ENCODE data around the gene EXOC8.
A peak's percentile ranks its signal among the peaks of the same experiment; 100 is the strongest.

Gene EXOC8

DNA sequence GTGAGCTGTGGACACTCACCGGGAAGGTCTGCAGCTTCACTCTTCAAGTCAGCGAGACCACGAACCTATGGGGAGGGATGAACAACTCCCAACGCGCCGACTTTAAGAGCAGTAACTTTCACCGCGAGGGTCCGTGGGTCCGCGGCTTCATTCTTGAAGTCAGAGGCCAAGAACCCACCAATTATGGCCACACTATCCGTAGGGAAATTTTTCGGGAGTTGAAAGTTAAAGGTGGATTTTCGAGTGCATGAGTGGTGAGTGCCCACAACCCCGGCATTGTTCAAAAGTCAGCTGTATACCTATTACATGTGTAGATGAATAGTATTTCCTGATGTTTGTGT, 19.7 kb downstream of the EXOC8 start:
- DNase-seq (ENCODE audit: low read depth in 2 of 2): no peak
- no peak overlapping the region for H3K4me3 ChIP-seq (replicated peaks in 1 of 2; ENCODE audit: low read depth in 2 of 2, low read length in 2 of 2)
- TF ChIP-seq, protein P1, sequence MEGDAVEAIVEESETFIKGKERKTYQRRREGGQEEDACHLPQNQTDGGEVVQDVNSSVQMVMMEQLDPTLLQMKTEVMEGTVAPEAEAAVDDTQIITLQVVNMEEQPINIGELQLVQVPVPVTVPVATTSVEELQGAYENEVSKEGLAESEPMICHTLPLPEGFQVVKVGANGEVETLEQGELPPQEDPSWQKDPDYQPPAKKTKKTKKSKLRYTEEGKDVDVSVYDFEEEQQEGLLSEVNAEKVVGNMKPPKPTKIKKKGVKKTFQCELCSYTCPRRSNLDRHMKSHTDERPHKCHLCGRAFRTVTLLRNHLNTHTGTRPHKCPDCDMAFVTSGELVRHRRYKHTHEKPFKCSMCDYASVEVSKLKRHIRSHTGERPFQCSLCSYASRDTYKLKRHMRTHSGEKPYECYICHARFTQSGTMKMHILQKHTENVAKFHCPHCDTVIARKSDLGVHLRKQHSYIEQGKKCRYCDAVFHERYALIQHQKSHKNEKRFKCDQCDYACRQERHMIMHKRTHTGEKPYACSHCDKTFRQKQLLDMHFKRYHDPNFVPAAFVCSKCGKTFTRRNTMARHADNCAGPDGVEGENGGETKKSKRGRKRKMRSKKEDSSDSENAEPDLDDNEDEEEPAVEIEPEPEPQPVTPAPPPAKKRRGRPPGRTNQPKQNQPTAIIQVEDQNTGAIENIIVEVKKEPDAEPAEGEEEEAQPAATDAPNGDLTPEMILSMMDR (IDR thresholded peaks at IDR 0.05; ENCODE audit: low read depth, low read length): no peak

DNA sequence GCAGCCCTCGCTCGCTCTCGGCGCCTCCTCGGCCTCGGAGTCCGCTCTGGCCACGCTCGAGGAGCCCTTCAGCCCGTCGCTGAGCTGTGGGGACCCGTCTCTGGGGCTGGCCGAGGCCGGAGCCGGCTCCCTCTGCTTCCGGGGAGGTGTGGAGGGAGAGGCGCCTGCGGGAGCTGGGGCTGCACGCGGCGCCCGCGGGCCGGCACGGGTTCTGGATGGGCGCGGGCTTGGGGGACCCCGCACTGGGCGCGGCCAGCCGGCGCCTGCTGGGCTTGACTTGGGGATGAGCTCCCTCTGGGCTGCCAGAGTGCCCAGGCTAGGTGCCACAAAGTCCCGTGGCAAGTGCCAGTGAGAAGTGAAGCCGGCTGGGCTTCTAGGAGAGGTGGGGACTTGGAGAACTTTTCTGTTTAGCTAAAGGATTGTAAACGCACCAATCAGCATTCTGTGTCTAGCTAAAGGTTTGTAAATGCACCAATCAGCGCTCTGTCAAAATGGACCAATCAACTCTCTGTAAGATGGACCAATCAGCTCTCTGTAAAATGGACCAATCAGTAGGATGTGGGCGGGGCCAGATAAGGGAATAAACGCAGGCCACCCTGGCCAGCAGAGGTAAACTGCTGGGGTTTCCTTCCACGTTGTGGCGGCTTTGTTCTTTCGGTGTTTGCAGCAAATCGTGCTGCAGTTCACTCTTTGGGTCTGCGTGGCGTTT, 20.2 kb downstream of the EXOC8 start:
- no peak overlapping the region for H3K4me3 ChIP-seq (replicated peaks in 1 of 2; ENCODE audit: low read depth in 2 of 2, low read length in 2 of 2)
- DNase-seq (ENCODE audit: low read depth in 2 of 2): no peak
- TF ChIP-seq, protein P1 (IDR thresholded peaks at IDR 0.05; ENCODE audit: low read depth, low read length): no peak

DNA sequence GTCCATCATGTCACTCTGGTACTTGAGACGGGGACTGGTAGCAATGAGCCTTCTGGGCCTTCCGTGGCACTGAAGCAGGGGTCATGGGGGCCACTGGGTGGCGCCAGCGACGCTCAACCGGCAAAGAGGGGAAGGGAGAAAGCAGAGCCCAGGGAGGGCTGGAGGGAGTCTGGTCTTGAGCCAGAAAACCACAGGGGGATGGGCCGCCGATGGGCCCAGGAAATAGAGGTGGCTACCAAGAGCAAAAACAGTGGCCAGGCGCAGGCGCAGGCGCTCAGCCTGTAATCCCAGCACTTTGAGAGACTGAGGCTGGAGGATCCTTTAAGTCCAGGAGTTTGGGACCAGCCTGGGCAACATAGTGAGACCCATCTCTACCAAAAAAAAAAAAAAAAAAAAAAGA, 21.8 kb downstream of the EXOC8 start:
- DNase-seq (ENCODE audit: low read depth in 2 of 2): peak; percentile 48 to 55
- TF ChIP-seq, protein P1 (IDR thresholded peaks at IDR 0.05; ENCODE audit: low read depth, low read length): peak; percentile 65
- no peak overlapping the region for H3K4me3 ChIP-seq (replicated peaks in 1 of 2; ENCODE audit: low read depth in 2 of 2, low read length in 2 of 2)

DNA sequence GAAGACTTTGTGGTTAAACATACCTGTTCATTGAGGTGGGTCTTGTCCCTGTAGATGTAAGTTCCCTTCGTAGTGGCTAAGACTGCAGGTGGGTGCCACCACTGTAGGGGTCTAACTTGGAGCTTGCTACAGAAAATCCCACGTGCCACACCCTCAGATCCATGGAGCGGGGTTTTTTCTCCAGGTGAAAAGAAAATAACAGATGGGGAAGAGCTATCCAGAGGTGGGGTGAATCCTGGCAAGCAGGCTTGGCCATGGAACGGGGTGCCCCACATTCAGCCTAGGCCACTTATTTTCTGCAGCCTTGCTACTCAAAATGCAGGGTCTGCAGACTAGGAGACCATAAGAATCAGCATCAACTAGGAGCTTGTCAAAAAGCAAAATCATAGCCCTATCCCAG, 24.0 kb downstream of the EXOC8 start:
- no peak for DNase-seq (ENCODE audit: low read depth in 2 of 2)
- no peak overlapping the region for H3K4me3 ChIP-seq (replicated peaks in 1 of 2; ENCODE audit: low read depth in 2 of 2, low read length in 2 of 2)
- TF ChIP-seq, protein P1 (IDR thresholded peaks at IDR 0.05; ENCODE audit: low read depth, low read length): no peak

DNA sequence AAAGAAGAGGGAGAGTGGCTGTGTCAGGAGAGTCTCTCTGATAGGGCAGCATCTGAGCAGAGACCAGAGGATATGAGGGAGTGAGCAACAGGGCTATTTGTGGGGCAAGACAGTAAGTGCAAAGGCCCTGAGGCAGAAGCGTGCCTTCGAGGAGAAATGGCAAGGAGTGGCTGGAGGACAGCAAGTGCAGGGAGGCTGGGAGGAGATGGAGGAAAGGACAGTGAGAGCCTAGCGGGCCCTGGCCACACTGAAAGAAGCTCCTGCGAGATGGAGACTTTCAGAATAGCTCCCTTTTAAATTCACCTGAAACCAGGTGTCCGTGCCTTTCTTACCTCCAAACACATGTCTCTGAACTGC, 25.2 kb downstream of the EXOC8 start:
- TF ChIP-seq, protein P1 (IDR thresholded peaks at IDR 0.05; ENCODE audit: low read depth, low read length): no peak
- H3K4me3 ChIP-seq (replicated peaks in 1 of 2; ENCODE audit: low read depth in 2 of 2, low read length in 2 of 2): no peak overlapping the region

DNA sequence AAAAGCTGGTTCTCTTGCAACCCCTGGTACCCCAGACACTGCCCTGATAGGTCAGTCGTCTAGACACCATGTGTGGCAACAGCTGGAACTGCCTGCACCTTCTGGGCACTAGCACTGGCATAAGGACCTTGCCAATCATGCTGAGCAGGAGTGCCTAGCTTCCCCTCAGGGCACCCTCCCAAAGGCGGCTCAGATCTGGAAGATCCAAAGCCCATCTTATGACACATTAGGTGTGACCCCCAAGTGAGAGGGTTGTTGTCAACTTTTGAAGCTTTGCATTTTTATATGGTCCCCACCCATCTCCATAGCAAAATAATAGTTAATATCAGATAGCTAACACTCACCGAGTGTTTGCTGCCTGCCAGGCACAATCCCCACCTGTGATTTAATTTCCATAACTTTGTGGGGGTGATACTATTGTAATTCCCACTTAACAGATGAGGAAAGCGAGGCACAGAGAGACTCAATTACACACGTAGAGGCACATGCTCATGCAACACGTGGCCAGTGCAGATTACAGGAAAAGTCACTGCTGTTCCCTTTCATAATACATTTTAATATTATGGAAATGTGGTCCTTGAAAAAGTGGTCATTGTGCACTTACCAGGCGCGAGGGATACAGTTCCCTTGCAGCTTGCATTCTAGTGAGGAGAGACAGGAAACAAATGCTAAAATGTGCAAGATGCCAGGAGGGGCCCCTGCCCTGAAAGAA, 25.8 kb downstream of the EXOC8 start:
- TF ChIP-seq, protein P1 (IDR thresholded peaks at IDR 0.05; ENCODE audit: low read depth, low read length): no peak
- no peak overlapping the region for H3K4me3 ChIP-seq (replicated peaks in 1 of 2; ENCODE audit: low read depth in 2 of 2, low read length in 2 of 2)
- no peak for DNase-seq (ENCODE audit: low read depth in 2 of 2)

More for the DNA sequence above, 25.2 kb downstream of the EXOC8 start:
- no peak for DNase-seq (ENCODE audit: low read depth in 2 of 2)

Data from cardiac fibroblast (primary cell).